WERI-Rb-1 (cell line): ENCODE data around the gene DPF3.

Experiments used
- DNase-seq: peaks from one replicate; pipeline ENCODE4 v3.0.0-alpha.2; 2020
- H3K27ac ChIP-seq: fragments of 250-450 bp; sonication (Bioruptor Pico); 2 replicates; pipeline ENCODE4 v1.5.1; 2020; ENCODE audit warnings: mild to moderate bottlenecking, moderate library complexity
- H3K27me3 ChIP-seq: fragments of 250-450 bp; sonication (Bioruptor Pico); 2 replicates; pipeline ENCODE4 v1.5.1; 2021; ENCODE audit warnings: mild to moderate bottlenecking, low read depth, moderate library complexity; ENCODE audit not compliant: insufficient read depth, severe bottlenecking
- H3K36me3 ChIP-seq: fragments of 250-450 bp; sonication (Bioruptor Pico); 2 replicates; pipeline ENCODE4 v1.5.1; 2020; ENCODE audit warnings: mild to moderate bottlenecking, moderate library complexity
- H3K4me3 ChIP-seq: 2 replicates; pipeline ENCODE4 v1.5.1; 2011; ENCODE audit warnings: low read depth, mild to moderate bottlenecking, control low read depth, low read length
- H3K9me3 ChIP-seq: fragments of 250-450 bp; sonication (Bioruptor Pico); 2 replicates; pipeline ENCODE4 v1.5.1; 2021; ENCODE audit warnings: mild to moderate bottlenecking, moderate library complexity; ENCODE audit not compliant: severe bottlenecking
- TF ChIP-seq, protein P1 (sequence below): IDR thresholded peaks from 2 replicates; pipeline ENCODE4 v1.5.1; 2011; ENCODE audit warnings: low read depth, mild to moderate bottlenecking, control low read depth, inconsistent platforms, low read length

DPF3 gene

GRCh38 chr14:72844524-72844923, 49.4 kb downstream of the DPF3 start:
- no peak for DNase-seq
- H3K36me3 ChIP-seq: no peaks in the 10 kb centered on the region
- H3K4me3 ChIP-seq: no peak overlapping the region
- H3K27ac ChIP-seq: no peak overlapping the region
- H3K9me3 ChIP-seq: no peaks in the 10 kb centered on the region
- H3K27me3 ChIP-seq: no peaks in the 10 kb centered on the region
- TF ChIP-seq, protein P1, sequence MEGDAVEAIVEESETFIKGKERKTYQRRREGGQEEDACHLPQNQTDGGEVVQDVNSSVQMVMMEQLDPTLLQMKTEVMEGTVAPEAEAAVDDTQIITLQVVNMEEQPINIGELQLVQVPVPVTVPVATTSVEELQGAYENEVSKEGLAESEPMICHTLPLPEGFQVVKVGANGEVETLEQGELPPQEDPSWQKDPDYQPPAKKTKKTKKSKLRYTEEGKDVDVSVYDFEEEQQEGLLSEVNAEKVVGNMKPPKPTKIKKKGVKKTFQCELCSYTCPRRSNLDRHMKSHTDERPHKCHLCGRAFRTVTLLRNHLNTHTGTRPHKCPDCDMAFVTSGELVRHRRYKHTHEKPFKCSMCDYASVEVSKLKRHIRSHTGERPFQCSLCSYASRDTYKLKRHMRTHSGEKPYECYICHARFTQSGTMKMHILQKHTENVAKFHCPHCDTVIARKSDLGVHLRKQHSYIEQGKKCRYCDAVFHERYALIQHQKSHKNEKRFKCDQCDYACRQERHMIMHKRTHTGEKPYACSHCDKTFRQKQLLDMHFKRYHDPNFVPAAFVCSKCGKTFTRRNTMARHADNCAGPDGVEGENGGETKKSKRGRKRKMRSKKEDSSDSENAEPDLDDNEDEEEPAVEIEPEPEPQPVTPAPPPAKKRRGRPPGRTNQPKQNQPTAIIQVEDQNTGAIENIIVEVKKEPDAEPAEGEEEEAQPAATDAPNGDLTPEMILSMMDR: no peak

DNA sequence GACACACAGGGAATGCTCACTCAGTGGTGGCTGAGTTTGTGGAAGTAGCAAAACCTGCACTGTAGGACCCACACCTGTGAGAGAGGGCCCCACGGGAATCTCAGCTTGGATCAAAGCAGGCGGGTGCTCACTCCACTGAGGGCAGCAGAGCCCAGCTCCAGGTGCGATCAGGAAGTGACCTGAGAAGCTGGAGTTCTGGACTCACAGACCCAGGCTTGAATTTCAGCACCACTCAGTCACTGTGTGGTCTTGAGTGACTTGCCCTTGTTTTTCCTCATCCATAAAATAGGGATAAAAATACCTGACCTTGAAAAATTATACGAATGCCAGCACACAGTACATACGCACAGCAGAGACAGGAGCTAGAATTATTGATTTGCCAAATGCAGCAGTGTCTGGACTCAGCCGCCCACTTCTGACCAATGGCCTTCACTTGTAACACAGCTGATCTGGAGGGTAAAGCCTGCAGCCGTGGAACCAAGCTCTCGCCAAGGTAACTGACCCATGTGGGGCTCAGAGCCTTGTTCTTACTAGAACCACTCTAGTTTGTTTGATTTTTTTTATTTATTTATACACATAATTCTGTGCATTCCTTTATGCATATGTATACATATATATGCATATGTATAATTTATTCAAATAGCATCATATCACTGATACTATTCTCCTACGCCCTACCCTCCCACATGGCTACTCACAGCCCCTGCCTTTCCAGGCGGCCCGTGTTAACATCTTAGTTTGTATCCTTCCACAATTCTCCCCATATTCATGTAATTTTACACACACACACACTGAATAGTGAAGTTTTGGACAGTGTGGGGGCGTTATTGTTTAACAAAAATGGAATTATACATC, 53.9 kb downstream of the DPF3 start:
- TF ChIP-seq, protein P1: no peak
- no peaks in the 10 kb centered on the region for H3K27me3 ChIP-seq

GRCh38 chr14:72839351-72839750, 54.5 kb downstream of the DPF3 start:
- TF ChIP-seq, protein P1: no peak
- Histone ChIP-seq H3K27ac (no peak overlapping the region), H3K36me3 (no peaks in the 10 kb centered on the region), H3K9me3 (no peaks in the 10 kb centered on the region), H3K27me3 (no peaks in the 10 kb centered on the region), H3K4me3 (no peak overlapping the region)
- DNase-seq: no peak

More for the DNA sequence above, 53.9 kb downstream of the DPF3 start:
- Histone ChIP-seq H3K4me3 (no peak overlapping the region), H3K27ac (no peak overlapping the region), H3K36me3 (no peaks in the 10 kb centered on the region), H3K9me3 (no peaks in the 10 kb centered on the region)
- no peak for DNase-seq

- H3K27ac ChIP-seq: no peak overlapping the region
- DNase-seq: no peak
- no peaks in the 10 kb centered on the region for H3K9me3 ChIP-seq
- no peak overlapping the region for H3K4me3 ChIP-seq
- H3K36me3 ChIP-seq: no peaks in the 10 kb centered on the region
- TF ChIP-seq, protein P1: no peak
- H3K27me3 ChIP-seq: no peaks in the 10 kb centered on the region
Observed at GRCh38 chr14:72836085-72836484, 57.8 kb downstream of the DPF3 start.

DNA sequence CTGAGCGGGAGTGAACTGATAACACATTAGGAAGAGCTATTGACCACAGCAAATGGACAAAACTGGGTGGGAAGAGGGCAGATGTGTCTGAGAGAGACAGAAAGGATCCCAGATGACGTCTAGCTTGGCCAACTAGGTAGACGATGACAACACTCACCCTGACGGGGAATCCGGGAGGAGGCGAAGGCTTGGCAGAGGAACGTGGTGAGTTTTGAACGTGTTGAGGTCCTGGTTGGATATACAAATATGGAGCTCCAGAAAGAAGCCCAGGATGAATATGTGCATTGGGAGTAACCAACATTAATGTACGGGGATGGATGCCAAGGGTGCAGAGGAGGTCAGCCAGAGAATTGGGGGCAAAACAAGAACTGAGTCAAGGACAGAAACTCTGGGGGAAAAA, 60.7 kb downstream of the DPF3 start:
- no peak overlapping the region for H3K4me3 ChIP-seq
- no peaks in the 10 kb centered on the region for H3K9me3 ChIP-seq
- no peaks in the 10 kb centered on the region for H3K36me3 ChIP-seq
- TF ChIP-seq, protein P1: no peak
- H3K27ac ChIP-seq: no peak overlapping the region
- no peak for DNase-seq
- no peaks in the 10 kb centered on the region for H3K27me3 ChIP-seq
